ENCODE measurements around the gene KLB.

GRCh38 chr4:39365360-39365759 lies 41.4 kb upstream of the KLB start:
- no peak for TF ChIP-seq POLR2A (IDR thresholded peaks at IDR 0.05; ENCODE audit: low read length)
- no peak for TF ChIP-seq GATA1 (IDR thresholded peaks at IDR 0.05; ENCODE audit: low read depth, low read length)

Measured in erythroblast (primary cell).